Measurements from ENCODE around the gene PSRC1. TPM values are rescaled to one million over a fixed set of nuclear protein-coding genes. Genes with fewer than 3 reads are reported as not detected.

The PSRC1 gene
- total and polyA plus RNA-seq, 2 donors from 2014 or later = 3.5 to 4.2 TPM

DNA sequence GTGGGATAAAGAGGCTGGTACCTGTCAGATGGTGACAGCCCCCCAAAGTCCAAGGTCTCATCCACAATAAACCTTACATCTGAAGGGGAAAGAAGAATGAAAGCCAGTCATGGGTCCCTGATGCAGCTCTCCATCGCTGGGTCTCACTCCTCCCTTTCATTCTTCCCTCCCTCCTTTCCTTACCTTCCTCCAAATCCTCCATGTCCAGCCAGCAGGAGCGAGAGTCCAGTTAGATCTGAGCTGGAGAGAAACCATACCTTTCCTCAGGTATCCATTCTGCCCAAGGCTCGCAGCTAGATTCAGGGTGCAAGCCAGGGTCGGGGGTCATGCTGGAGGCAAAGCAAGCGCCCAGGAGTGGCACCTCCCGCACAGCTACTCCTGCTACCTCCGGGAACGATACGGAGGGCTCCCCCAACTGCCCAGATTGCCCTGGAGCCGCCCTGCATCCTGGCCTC lies 421 bp downstream of the PSRC1 start:
- intact Hi-C loops (cut with DNase I) = no loop called here
- no peak overlapping the region for H3K27ac ChIP-seq (ENCODE audit: low read depth in 2 of 2, low read length in 2 of 2)
- peaks cover 0 to 11% (median 10%) of the 10 kb centered on the region in 3 donors for H3K4me1 ChIP-seq (ENCODE audit: control insufficient read depth in 2 of 3, insufficient read depth in 2 of 3, low read depth in 1 of 3, low read length in 3 of 3)
- peak overlapping the region; percentile 56 to 89 (median 89) for H3K4me3 ChIP-seq (ENCODE audit: low read length in 3 of 3)
- peak overlapping the region in 2 of 3 donors; percentile 61 to 91 for H3K9ac ChIP-seq (ENCODE audit: low read length in 3 of 3)
- no peaks in the 10 kb centered on the region for H3K9me3 ChIP-seq (ENCODE audit: control insufficient read depth in 2 of 3, insufficient read depth in 1 of 3, low read length in 3 of 3)
- no peak for TF ChIP-seq CTCF (IDR thresholded peaks at IDR 0.05; ENCODE audit: borderline replicate concordance, extremely low read depth, insufficient read depth)
- FAIRE-seq (no peak), DNase-seq (no peak)
- no peaks in the 10 kb centered on the region for H3K27me3 ChIP-seq (ENCODE audit: control insufficient read depth, insufficient read depth, low read length)
- H3K36me3 ChIP-seq (ENCODE audit: control insufficient read depth in 2 of 3, insufficient read depth in 3 of 3, low read length in 3 of 3) = no peaks in the 10 kb centered on the region

DNA sequence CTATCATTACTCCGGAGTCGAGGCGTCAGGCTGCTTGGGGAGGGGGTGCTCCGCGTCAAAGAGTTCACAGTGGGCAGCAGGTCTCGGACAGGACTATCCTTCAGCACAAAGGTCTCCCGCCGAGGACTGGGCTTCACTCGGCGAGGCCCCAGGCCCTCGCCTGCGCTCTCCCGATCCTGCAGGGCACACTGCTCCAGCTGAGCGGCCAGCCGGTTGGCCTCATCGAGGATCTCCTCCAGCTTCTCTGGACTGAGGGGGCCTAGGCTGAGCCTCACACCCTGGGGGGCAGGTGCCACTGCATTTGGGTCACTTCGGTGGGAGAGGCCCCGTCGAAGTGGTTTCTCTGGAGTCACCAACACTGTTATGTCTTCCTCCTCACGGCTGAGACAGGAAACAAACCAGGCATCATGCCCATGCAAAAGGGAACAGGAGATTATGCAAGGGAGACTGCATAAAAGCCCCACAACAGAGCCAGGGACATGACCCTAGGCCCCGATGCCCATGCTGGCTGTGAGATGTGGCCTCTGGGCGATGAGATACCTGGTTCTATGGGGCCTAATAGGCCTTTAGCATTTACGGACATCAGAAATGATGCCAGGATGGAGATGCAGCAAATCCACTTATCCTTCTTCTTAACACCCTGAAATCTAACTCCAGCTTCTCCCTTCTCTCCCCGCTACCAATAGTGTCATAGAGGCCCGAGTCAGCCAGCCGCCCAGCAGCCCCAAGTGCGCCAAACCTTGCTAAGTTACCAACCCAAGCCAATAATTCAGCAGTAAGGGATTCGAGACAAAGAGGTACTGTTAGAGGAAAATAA lies 1.1 kb downstream of the PSRC1 start:
- no peaks in the 10 kb centered on the region for H3K27me3 ChIP-seq (ENCODE audit: control insufficient read depth, insufficient read depth, low read length)
- H3K4me1 ChIP-seq (ENCODE audit: control insufficient read depth in 2 of 3, insufficient read depth in 2 of 3, low read depth in 1 of 3, low read length in 3 of 3) = peaks cover 4 to 17% (median 15%) of the 10 kb centered on the region in 3 donors
- FAIRE-seq (no peak), DNase-seq (peak in 1 of 5 donors; percentile 41)
- no peaks in the 10 kb centered on the region for H3K9me3 ChIP-seq (ENCODE audit: control insufficient read depth in 2 of 3, insufficient read depth in 1 of 3, low read length in 3 of 3)
- no peaks in the 10 kb centered on the region for H3K36me3 ChIP-seq (ENCODE audit: control insufficient read depth in 2 of 3, insufficient read depth in 3 of 3, low read length in 3 of 3)
- H3K9ac ChIP-seq (ENCODE audit: low read length in 3 of 3) = peak overlapping the region in 2 of 3 donors; percentile 61 to 91
- intact Hi-C loops (cut with DNase I) = no loop called here
- no peak for TF ChIP-seq CTCF (IDR thresholded peaks at IDR 0.05; ENCODE audit: borderline replicate concordance, extremely low read depth, insufficient read depth)
- no peak overlapping the region for H3K27ac ChIP-seq (ENCODE audit: low read depth in 2 of 2, low read length in 2 of 2)
- peak overlapping the region in 2 of 3 donors; percentile 89 for H3K4me3 ChIP-seq (ENCODE audit: low read length in 3 of 3)

DNA sequence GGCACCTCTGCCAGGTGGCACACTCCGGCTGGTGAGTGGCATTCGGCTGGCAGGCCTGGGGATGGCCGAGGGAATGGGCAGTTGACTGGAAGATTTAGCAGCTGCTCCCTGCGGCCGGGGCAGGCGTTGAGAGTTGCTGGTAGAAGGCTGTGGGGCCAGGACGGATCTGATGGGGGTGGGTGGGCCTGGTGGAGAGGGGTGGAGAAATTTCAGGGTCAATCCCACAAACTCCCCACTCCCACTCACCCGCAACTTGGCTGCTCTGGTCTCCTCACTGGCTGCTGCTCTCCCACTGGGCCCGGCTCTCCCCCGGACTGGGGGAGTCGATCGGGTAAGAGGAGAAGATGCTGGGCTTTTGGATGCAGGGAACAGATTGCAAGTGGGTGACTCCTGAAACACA lies 2.1 kb downstream of the PSRC1 start:
- H3K27me3 ChIP-seq (ENCODE audit: control insufficient read depth, insufficient read depth, low read length) = no peaks in the 10 kb centered on the region
- peaks cover 4 to 20% (median 15%) of the 10 kb centered on the region in 3 donors for H3K4me1 ChIP-seq (ENCODE audit: control insufficient read depth in 2 of 3, insufficient read depth in 2 of 3, low read depth in 1 of 3, low read length in 3 of 3)
- DNase-seq (peak in 2 of 5 donors; percentile 29 to 50), FAIRE-seq (no peak)
- H3K36me3 ChIP-seq (ENCODE audit: control insufficient read depth in 2 of 3, insufficient read depth in 3 of 3, low read length in 3 of 3) = no peaks in the 10 kb centered on the region
- H3K9ac ChIP-seq (ENCODE audit: low read length in 3 of 3) = no peak overlapping the region
- H3K27ac ChIP-seq (ENCODE audit: low read depth in 2 of 2, low read length in 2 of 2) = no peak overlapping the region
- TF ChIP-seq CTCF (IDR thresholded peaks at IDR 0.05; ENCODE audit: borderline replicate concordance, extremely low read depth, insufficient read depth) = no peak
- H3K4me3 ChIP-seq (ENCODE audit: low read length in 3 of 3) = no peak overlapping the region
- H3K9me3 ChIP-seq (ENCODE audit: control insufficient read depth in 2 of 3, insufficient read depth in 1 of 3, low read length in 3 of 3) = no peaks in the 10 kb centered on the region
- intact Hi-C loops (cut with DNase I) = no loop called here
